ENCODE data around the gene CNTN4.

- no peak for TF ChIP-seq CTCF (IDR thresholded peaks at IDR 0.05; ENCODE audit: low read length)
- no peak for TF ChIP-seq EZH2 (IDR thresholded peaks at IDR 0.05; ENCODE audit: borderline replicate concordance, low read length)
Measured at GRCh38 chr3:2802429-2802828, 703.8 kb downstream of the CNTN4 start.
